Measurements from ENCODE around the gene CSTB.

The CSTB gene

DNA sequence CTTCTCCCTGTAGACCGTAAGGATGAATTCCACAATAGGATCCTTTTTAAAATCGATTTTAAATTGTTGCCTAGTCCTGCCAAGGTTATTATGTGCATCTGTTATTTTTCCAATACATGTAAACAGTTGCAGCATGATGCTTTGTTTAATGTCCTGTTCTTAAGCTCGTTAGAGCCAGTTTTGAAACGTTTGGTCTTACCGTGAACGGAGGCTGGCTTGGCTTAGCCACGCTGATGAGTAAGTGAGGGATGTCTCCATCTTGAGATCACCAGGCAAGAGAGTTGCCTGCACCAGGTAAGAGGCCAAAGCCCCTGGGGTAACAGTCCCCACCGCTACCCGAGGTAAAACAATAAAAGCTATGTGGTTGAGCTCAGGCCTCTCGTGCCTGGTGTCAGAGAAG is 17.3 kb downstream of the CSTB start:
- no peak for TF ChIP-seq CTCF (IDR thresholded peaks at IDR 0.05; ENCODE audit: low read depth, low read length)

GRCh38 chr21:43758111-43758641 is 17.9 kb downstream of the CSTB start:
- peak overlapping the region; percentile 39 for H3K4me3 ChIP-seq (ENCODE audit: low read depth, low read length)
- no peak for TF ChIP-seq CTCF (IDR thresholded peaks at IDR 0.05; ENCODE audit: low read depth, low read length)

More for the DNA sequence above, 17.3 kb downstream of the CSTB start:
- H3K4me3 ChIP-seq (ENCODE audit: low read depth, low read length): no peak overlapping the region

DNA sequence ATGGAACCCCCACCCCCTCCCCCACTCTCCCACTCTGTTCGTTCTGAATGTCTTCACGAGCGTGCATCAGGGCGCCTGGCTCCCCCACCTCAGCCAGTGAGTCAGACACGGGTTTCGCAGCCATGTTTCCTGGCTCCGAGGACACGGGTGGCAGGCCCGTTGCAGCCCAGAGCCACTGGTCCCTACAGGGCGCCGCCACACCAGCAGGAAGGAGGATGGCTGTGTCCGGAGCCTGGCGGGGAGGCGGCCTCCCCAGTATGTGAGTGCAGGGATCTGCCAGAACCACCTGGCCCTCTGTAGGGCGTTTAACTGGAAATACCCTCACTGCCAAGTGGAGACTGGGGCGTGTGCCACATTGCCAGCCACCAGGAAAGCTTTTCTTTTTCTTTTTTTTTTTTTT is 18.5 kb downstream of the CSTB start:
- no peak overlapping the region for H3K4me3 ChIP-seq (ENCODE audit: low read depth, low read length)
- TF ChIP-seq CTCF (IDR thresholded peaks at IDR 0.05; ENCODE audit: low read depth, low read length): no peak

DNA sequence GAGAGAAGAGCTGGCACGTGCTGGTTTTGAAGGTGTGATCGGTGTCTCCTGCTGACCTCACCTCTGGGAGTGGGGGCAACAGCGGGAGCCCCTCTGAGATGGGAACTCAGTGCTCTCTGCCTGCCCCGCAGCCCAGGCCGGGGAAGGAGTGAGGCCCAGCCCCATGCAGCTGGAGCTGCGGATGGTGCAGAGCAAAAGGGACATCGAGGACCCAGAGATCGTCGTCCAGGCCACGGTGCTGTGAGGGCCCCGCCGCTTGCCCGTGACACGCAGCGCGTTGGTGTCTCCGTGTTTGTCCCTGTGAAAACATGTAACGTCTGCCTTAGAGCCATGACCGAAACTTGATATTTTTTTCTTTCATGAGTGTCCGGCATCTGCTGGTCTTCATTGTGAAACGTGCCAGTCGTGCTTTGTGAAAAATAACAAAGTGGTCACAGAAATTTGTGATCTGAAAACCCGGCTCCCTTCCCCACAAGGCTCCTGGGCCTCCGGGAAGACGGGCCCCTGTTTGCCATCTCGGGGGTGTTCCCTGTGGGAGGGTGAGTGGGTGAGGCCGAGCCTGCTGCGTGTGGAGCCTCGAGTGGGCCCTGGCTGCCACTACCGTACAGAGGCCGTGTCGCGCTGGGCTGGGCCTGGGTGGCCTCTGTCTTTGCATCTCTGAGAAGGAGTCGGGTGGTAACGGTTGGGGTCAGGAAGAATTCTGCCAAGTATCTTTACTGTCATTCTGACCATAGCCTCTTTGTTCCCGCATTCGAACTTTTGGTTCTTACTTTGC is 20.1 kb downstream of the CSTB start:
- TF ChIP-seq CTCF (IDR thresholded peaks at IDR 0.05; ENCODE audit: low read depth, low read length): no peak
- no peak overlapping the region for H3K4me3 ChIP-seq (ENCODE audit: low read depth, low read length)

GRCh38 chr21:43754948-43755781 is 20.9 kb downstream of the CSTB start:
- H3K4me3 ChIP-seq (ENCODE audit: low read depth, low read length): no peak overlapping the region
- no peak for TF ChIP-seq CTCF (IDR thresholded peaks at IDR 0.05; ENCODE audit: low read depth, low read length)

DNA sequence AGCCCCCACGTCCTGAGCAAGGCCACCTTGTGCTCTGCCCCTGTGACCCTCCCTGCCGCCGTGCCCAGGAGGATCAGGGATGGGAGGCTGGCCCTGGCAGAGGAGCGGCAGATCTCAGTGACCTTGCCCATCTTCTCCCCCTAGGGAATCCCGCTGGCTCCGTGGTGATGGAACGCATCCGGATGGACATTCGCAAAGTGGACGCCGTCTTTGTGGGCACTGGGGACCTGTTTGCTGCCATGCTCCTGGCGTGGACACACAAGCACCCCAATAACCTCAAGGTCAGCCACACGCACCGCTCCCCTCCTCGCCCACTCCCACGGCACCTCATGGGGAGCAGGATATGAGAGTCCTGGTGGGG is 22.7 kb downstream of the CSTB start:
- TF ChIP-seq CTCF (IDR thresholded peaks at IDR 0.05; ENCODE audit: low read depth, low read length): no peak
- no peak overlapping the region for H3K4me3 ChIP-seq (ENCODE audit: low read depth, low read length)
